ENCODE results near the gene ZNF583. TPM values are rescaled to one million over a fixed set of nuclear protein-coding genes. Genes with fewer than 3 reads are reported as not detected.

ZNF583 gene
- total and polyA plus RNA-seq, 2 of the 8 experiments (the other 6 are each of a cell fraction or from before 2014, with no cell fraction given), result 0.48 to 2.8 TPM

DNA sequence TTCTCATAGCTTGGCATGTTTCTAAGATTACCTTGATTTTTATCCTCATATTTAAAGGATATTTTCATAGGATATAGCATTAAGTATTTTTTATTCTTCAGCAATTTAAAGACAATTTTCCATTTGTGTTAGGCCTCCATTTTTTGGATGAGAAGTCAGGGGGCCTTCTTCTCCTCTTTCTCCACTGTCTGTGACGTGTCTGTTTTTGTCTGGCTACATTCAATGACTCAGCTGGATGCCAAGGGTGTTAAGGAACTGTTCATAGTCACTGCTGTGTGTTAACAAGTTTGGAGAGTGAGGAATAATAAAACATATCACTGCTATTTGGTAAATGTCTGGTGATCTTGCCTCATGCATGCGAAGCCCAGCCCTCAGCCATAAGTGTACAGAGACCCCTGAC, 47.2 kb upstream of the ZNF583 start:
- H3K36me3 ChIP-seq (ENCODE audit: control insufficient read depth in 2 of 4, insufficient read depth in 4 of 4, low read length in 3 of 4), result peaks cover 0 to 4% (median 1%) of the 10 kb centered on the region in 4 experiments; a peak in 1 of 8 replicates
- DNase-seq (ENCODE audit: low read depth in 1 of 2, low spot score in 2 of 2), result no peak
- H3K14ac ChIP-seq (ENCODE audit: insufficient read length), result no peak overlapping the region
- no peak overlapping the region for H2AFZ ChIP-seq (ENCODE audit: low read length)
- H3K4ac ChIP-seq (replicated peaks; ENCODE audit: insufficient read length, low read depth, low read length), result no peak overlapping the region
- H3K23ac ChIP-seq (ENCODE audit: insufficient read length), result no peak overlapping the region
- ChIA-PET POLR2A (ENCODE audit: partially characterized antibody) (no interaction called here), CTCF (ENCODE audit: partially characterized antibody) (interaction anchor here (1.2 kb wide), 1 partner anchor 104 kb away, joined by 3 read pairs; no protein-coding TSS in a partner anchor)
- no peaks in the 10 kb centered on the region for H3K4me1 ChIP-seq (replicated peaks in 1 of 4; ENCODE audit: control insufficient read depth in 3 of 4, insufficient read depth in 4 of 4, low read length in 3 of 4)
- no peaks in the 10 kb centered on the region for H3K79me2 ChIP-seq (ENCODE audit: control insufficient read depth in 1 of 2, insufficient read depth in 2 of 2, low read length in 2 of 2)
- no peak overlapping the region for H4K91ac ChIP-seq (replicated peaks; ENCODE audit: insufficient read length, low read length)
- H2BK5ac ChIP-seq (ENCODE audit: low read depth, low read length), result no peak overlapping the region
- H3K27ac ChIP-seq (ENCODE audit: low read depth, low read length), result no peak overlapping the region
- no peaks in the 10 kb centered on the region for H3K27me3 ChIP-seq (replicated peaks in 1 of 4; ENCODE audit: control insufficient read depth in 3 of 4, extremely low read depth in 1 of 4, insufficient read depth in 3 of 4, low read length in 3 of 4)
- WGBS, 2 experiments (ENCODE audit: extremely low coverage in 1 of 2, insufficient coverage in 1 of 2, insufficient read length in 1 of 2, insufficient replicate concordance in 2 of 2, low coverage in 1 of 2, low lambda C conversion rate in 2 of 2, missing lambda C conversion rate in 1 of 2), result 78% methylated on average over 2 of the region's 2 CpGs; no CpG with 5 or more reads in 1 of the 2 experiments
- no peak overlapping the region for H3K4me3 ChIP-seq (ENCODE audit: extremely low read depth in 1 of 4, insufficient read depth in 2 of 4, low read depth in 3 of 4, low read length in 4 of 4)
- no peaks in the 10 kb centered on the region for H4K20me1 ChIP-seq (replicated peaks in 1 of 2; ENCODE audit: control insufficient read depth in 1 of 2, insufficient read depth in 2 of 2, low read length in 2 of 2)
- no peak overlapping the region for H2BK120ac ChIP-seq (replicated peaks; ENCODE audit: low read depth, low read length)
- H3K18ac ChIP-seq (ENCODE audit: extremely low read depth, low read length), result no peak overlapping the region
- no peak for FAIRE-seq
- no peaks in the 10 kb centered on the region for H3K23me2 ChIP-seq (ENCODE audit: low read depth, low read length)
- H3K9ac ChIP-seq (replicated peaks in 1 of 4; ENCODE audit: extremely low read depth in 1 of 4, low read depth in 3 of 4, low read length in 3 of 4), result no peak overlapping the region
- H2BK20ac ChIP-seq (ENCODE audit: low read length), result no peak overlapping the region
- H4K5ac ChIP-seq (ENCODE audit: insufficient read length, low read depth, low read length), result no peak overlapping the region
- H2BK15ac ChIP-seq (ENCODE audit: low read length), result no peak overlapping the region
- H4K8ac ChIP-seq (ENCODE audit: extremely low read depth, insufficient read depth, low read length), result no peak overlapping the region
- H3K79me1 ChIP-seq (ENCODE audit: low read depth, low read length), result no peaks in the 10 kb centered on the region
- H3K9me3 ChIP-seq (ENCODE audit: insufficient read depth in 2 of 2, low read depth in 1 of 2, low read length in 1 of 2), result 0 out of 4 replicates have a peak, but pooled peaks cover 0 to 4% of the 10 kb centered on the region in 2 experiments
- H3K4me2 ChIP-seq (ENCODE audit: insufficient read depth in 1 of 2, low read depth in 2 of 2, low read length in 2 of 2), result no peak overlapping the region
- no peak overlapping the region for H2BK12ac ChIP-seq (ENCODE audit: low read depth, low read length)
- no peak overlapping the region for H2AK5ac ChIP-seq (ENCODE audit: low read depth, low read length)
- no peak overlapping the region for H3K56ac ChIP-seq (replicated peaks; ENCODE audit: insufficient read length, low read depth, low read length)
- no peak for TF ChIP-seq SP1 (IDR thresholded peaks at IDR 0.05; ENCODE audit: low read depth, low read length)
- TF ChIP-seq GABPA (IDR thresholded peaks at IDR 0.05; ENCODE audit: borderline replicate concordance, insufficient read depth, low read length), result no peak
- TF ChIP-seq FOSL1 (IDR thresholded peaks at IDR 0.05; ENCODE audit: insufficient read depth, low read depth, low read length), result no peak
- TF ChIP-seq, protein P1, sequence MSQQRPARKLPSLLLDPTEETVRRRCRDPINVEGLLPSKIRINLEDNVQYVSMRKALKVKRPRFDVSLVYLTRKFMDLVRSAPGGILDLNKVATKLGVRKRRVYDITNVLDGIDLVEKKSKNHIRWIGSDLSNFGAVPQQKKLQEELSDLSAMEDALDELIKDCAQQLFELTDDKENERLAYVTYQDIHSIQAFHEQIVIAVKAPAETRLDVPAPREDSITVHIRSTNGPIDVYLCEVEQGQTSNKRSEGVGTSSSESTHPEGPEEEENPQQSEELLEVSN (IDR thresholded peaks at IDR 0.05), result no peak
- TF ChIP-seq, protein P2, sequence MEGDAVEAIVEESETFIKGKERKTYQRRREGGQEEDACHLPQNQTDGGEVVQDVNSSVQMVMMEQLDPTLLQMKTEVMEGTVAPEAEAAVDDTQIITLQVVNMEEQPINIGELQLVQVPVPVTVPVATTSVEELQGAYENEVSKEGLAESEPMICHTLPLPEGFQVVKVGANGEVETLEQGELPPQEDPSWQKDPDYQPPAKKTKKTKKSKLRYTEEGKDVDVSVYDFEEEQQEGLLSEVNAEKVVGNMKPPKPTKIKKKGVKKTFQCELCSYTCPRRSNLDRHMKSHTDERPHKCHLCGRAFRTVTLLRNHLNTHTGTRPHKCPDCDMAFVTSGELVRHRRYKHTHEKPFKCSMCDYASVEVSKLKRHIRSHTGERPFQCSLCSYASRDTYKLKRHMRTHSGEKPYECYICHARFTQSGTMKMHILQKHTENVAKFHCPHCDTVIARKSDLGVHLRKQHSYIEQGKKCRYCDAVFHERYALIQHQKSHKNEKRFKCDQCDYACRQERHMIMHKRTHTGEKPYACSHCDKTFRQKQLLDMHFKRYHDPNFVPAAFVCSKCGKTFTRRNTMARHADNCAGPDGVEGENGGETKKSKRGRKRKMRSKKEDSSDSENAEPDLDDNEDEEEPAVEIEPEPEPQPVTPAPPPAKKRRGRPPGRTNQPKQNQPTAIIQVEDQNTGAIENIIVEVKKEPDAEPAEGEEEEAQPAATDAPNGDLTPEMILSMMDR (IDR thresholded peaks at IDR 0.05; ENCODE audit: control extremely low read depth in 1 of 3, insufficient read depth in 1 of 3, low read depth in 1 of 3, low read length in 3 of 3), result no peak
- TF ChIP-seq, protein P3, sequence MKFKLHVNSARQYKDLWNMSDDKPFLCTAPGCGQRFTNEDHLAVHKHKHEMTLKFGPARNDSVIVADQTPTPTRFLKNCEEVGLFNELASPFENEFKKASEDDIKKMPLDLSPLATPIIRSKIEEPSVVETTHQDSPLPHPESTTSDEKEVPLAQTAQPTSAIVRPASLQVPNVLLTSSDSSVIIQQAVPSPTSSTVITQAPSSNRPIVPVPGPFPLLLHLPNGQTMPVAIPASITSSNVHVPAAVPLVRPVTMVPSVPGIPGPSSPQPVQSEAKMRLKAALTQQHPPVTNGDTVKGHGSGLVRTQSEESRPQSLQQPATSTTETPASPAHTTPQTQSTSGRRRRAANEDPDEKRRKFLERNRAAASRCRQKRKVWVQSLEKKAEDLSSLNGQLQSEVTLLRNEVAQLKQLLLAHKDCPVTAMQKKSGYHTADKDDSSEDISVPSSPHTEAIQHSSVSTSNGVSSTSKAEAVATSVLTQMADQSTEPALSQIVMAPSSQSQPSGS (IDR thresholded peaks at IDR 0.05; ENCODE audit: low read length), result no peak
- TF ChIP-seq EZH2 (IDR thresholded peaks at IDR 0.05; ENCODE audit: low read depth, low read length, severe bottlenecking), result no peak
- no peak for TF ChIP-seq RXRA (IDR thresholded peaks at IDR 0.05; ENCODE audit: insufficient read depth, low read depth, low read length)
- no peak for TF ChIP-seq BCL11A (IDR thresholded peaks at IDR 0.05; ENCODE audit: low read depth in 2 of 2, low read length in 2 of 2)

Measured in H1 (cell line).